ENCODE results near the gene SEC14L3.

The SEC14L3 gene

GRCh38 chr22:30445438-30446145 lies 26.2 kb downstream of the SEC14L3 start:
- DNase-seq (ENCODE audit: low read depth in 1 of 2, low spot score in 1 of 2), result no peak

GRCh38 chr22:30444632-30445437 lies 27.0 kb downstream of the SEC14L3 start:
- no peak for DNase-seq (ENCODE audit: low read depth in 1 of 2, low spot score in 1 of 2)

- DNase-seq (ENCODE audit: low read depth in 1 of 2, low spot score in 1 of 2), result no peak
These were observed 30.7 kb downstream of the SEC14L3 start for GRCh38 chr22:30441088-30441487.

- no peak for DNase-seq (ENCODE audit: low read depth in 1 of 2, low spot score in 1 of 2)
These were observed 32.0 kb downstream of the SEC14L3 start for GRCh38 chr22:30439836-30440235.

GRCh38 chr22:30439226-30439625 lies 32.6 kb downstream of the SEC14L3 start:
- no peak for DNase-seq (ENCODE audit: low read depth in 1 of 2, low spot score in 1 of 2)

- no peak for DNase-seq (ENCODE audit: low read depth in 1 of 2, low spot score in 1 of 2)
These were observed 33.3 kb downstream of the SEC14L3 start for GRCh38 chr22:30438559-30438958.

GRCh38 chr22:30436196-30436595 lies 35.6 kb downstream of the SEC14L3 start:
- no peak for DNase-seq (ENCODE audit: low read depth in 1 of 2, low spot score in 1 of 2)

GRCh38 chr22:30435674-30436126 lies 36.1 kb downstream of the SEC14L3 start:
- DNase-seq (ENCODE audit: low read depth in 1 of 2, low spot score in 1 of 2), result peak; percentile 54 to 59

GRCh38 chr22:30434843-30435242 lies 37.0 kb downstream of the SEC14L3 start:
- no peak for DNase-seq (ENCODE audit: low read depth in 1 of 2, low spot score in 1 of 2)

GRCh38 chr22:30433773-30434172 lies 38.0 kb downstream of the SEC14L3 start:
- DNase-seq (ENCODE audit: low read depth in 1 of 2, low spot score in 1 of 2), result no peak

- no peak for DNase-seq (ENCODE audit: low read depth in 1 of 2, low spot score in 1 of 2)
These were observed 38.6 kb downstream of the SEC14L3 start for GRCh38 chr22:30433227-30433626.

GRCh38 chr22:30432520-30432919 lies 39.3 kb downstream of the SEC14L3 start:
- no peak for DNase-seq (ENCODE audit: low read depth in 1 of 2, low spot score in 1 of 2)

GRCh38 chr22:30432096-30432495 lies 39.7 kb downstream of the SEC14L3 start:
- no peak for DNase-seq (ENCODE audit: low read depth in 1 of 2, low spot score in 1 of 2)

GRCh38 chr22:30430933-30431332 lies 40.9 kb downstream of the SEC14L3 start:
- DNase-seq (ENCODE audit: low read depth in 1 of 2, low spot score in 1 of 2), result no peak

- no peak for DNase-seq (ENCODE audit: low read depth in 1 of 2, low spot score in 1 of 2)
These were observed 41.9 kb downstream of the SEC14L3 start for GRCh38 chr22:30429887-30430286.

GRCh38 chr22:30427871-30428270 lies 43.9 kb downstream of the SEC14L3 start:
- DNase-seq (ENCODE audit: low read depth in 1 of 2, low spot score in 1 of 2), result no peak

- DNase-seq (ENCODE audit: low read depth in 1 of 2, low spot score in 1 of 2), result peak; percentile 66 to 73
These were observed 45.1 kb downstream of the SEC14L3 start for GRCh38 chr22:30426388-30427353.

- DNase-seq (ENCODE audit: low read depth in 1 of 2, low spot score in 1 of 2), result peak; percentile 17 to 38
These were observed 46.0 kb downstream of the SEC14L3 start, which contains the start of gene MTFP1 for GRCh38 chr22:30425616-30426387. Gene MTFP1 (plus strand): TSS chr22:30425768. CDS start chr22:30425880, 112 bp downstream.

- DNase-seq (ENCODE audit: low read depth in 1 of 2, low spot score in 1 of 2), result no peak
These were observed 46.5 kb downstream of the SEC14L3 start for GRCh38 chr22:30425327-30425615.

GRCh38 chr22:30424534-30425326 lies 47.1 kb downstream of the SEC14L3 start:
- DNase-seq (ENCODE audit: low read depth in 1 of 2, low spot score in 1 of 2), result no peak

Measured in stimulated activated CD4-positive, alpha-beta T cell treated with anti-CD3 and anti-CD28 coated beads, Interleukin-15, amount 100 ng/mL, for 1 hour (primary cell).